ENCODE results near the gene ZNHIT2.
A peak's percentile ranks its signal among the peaks of the same experiment; 100 is the strongest.

Gene ZNHIT2

DNA sequence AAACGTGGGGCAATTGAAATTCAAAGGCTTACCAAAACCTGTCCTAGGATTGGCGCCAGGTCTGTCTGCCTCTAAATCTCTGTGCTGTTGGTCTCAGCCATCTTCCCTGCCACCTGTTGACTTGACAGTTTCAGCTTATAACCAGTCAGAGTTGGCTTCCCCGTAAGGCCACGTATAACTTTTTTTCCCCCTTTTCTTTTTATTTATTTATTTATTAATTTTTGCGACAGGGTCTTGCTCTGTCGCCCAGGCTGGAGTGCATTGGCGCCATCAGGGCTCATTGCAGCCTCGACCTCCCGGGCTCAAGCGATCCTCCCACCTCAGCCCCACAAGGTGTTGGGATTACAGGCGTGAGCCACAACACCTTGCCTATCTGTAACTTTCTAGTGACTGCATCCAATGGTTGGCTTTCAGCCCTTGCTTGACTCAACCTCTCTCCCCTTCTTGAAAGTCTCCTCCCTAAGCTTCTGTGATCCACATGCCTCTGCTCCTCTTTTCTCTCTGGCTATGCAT is 18.2 kb upstream of the ZNHIT2 start:
- no peaks in the 10 kb centered on the region for H3K27me3 ChIP-seq (ENCODE audit: insufficient read depth, poor library complexity, severe bottlenecking)
- TF ChIP-seq, protein P1, sequence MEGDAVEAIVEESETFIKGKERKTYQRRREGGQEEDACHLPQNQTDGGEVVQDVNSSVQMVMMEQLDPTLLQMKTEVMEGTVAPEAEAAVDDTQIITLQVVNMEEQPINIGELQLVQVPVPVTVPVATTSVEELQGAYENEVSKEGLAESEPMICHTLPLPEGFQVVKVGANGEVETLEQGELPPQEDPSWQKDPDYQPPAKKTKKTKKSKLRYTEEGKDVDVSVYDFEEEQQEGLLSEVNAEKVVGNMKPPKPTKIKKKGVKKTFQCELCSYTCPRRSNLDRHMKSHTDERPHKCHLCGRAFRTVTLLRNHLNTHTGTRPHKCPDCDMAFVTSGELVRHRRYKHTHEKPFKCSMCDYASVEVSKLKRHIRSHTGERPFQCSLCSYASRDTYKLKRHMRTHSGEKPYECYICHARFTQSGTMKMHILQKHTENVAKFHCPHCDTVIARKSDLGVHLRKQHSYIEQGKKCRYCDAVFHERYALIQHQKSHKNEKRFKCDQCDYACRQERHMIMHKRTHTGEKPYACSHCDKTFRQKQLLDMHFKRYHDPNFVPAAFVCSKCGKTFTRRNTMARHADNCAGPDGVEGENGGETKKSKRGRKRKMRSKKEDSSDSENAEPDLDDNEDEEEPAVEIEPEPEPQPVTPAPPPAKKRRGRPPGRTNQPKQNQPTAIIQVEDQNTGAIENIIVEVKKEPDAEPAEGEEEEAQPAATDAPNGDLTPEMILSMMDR (IDR thresholded peaks at IDR 0.05; ENCODE audit: insufficient read depth, low read length), result no peak
- TF ChIP-seq POLR2AphosphoS5 (IDR thresholded peaks at IDR 0.05; ENCODE audit: low read depth) (no peak), SPI1 (IDR thresholded peaks at IDR 0.05; ENCODE audit: borderline replicate concordance, low read depth) (no peak), GABPA (IDR thresholded peaks at IDR 0.05; ENCODE audit: low read depth) (no peak)
- TF ChIP-seq, protein P2, sequence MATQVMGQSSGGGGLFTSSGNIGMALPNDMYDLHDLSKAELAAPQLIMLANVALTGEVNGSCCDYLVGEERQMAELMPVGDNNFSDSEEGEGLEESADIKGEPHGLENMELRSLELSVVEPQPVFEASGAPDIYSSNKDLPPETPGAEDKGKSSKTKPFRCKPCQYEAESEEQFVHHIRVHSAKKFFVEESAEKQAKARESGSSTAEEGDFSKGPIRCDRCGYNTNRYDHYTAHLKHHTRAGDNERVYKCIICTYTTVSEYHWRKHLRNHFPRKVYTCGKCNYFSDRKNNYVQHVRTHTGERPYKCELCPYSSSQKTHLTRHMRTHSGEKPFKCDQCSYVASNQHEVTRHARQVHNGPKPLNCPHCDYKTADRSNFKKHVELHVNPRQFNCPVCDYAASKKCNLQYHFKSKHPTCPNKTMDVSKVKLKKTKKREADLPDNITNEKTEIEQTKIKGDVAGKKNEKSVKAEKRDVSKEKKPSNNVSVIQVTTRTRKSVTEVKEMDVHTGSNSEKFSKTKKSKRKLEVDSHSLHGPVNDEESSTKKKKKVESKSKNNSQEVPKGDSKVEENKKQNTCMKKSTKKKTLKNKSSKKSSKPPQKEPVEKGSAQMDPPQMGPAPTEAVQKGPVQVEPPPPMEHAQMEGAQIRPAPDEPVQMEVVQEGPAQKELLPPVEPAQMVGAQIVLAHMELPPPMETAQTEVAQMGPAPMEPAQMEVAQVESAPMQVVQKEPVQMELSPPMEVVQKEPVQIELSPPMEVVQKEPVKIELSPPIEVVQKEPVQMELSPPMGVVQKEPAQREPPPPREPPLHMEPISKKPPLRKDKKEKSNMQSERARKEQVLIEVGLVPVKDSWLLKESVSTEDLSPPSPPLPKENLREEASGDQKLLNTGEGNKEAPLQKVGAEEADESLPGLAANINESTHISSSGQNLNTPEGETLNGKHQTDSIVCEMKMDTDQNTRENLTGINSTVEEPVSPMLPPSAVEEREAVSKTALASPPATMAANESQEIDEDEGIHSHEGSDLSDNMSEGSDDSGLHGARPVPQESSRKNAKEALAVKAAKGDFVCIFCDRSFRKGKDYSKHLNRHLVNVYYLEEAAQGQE (IDR thresholded peaks at IDR 0.05; ENCODE audit: insufficient replicate concordance, low read depth), result no peak
- H3K27ac ChIP-seq (replicated peaks), result peak overlapping the region; percentile 99
- DNase-seq (ENCODE audit: low read depth in 1 of 2, low spot score in 1 of 2), result no peak
- peak overlapping the region; percentile 97 for H3K4me3 ChIP-seq (replicated peaks; ENCODE audit: insufficient read depth, low read length)

DNA sequence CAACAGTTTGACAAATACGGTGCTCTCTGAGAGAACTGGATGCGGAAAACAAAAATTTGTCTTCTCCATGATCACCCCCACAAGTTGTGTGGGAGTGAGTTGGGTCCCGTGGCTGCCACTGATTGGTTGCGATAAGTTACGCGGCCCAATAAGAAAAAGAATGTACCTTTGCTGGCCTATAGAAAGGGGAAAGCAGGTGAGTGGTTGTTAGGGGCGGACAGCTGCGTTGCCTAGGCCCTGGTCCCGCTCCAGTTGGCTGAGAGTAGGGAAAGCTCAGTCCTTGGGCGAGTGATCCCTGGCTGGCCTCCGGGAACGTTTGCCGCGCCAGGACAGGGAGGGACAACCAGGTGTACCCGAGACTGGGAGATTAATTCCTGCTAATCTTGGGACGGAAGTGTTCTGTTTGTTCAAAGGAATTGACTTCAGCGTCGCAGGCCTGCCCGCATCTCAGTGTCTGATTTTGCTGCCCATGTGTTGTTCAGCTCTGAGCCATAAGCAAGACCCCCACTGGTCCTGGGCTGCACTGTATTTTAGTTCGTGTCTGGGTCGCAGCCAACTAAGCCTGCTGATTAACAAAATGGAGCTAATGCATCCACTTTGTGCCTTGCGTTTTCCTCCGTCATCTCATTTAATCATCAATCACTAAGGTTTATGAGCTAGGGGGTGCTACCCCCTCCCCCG is 17.6 kb upstream of the ZNHIT2 start:
- Histone ChIP-seq H3K4me3 (replicated peaks; ENCODE audit: insufficient read depth, low read length) (peak overlapping the region; percentile 97), H3K27ac (replicated peaks) (peak overlapping the region; percentile 99)
- TF ChIP-seq, protein P1 (IDR thresholded peaks at IDR 0.05; ENCODE audit: insufficient read depth, low read length), result no peak
- TF ChIP-seq POLR2AphosphoS5 (IDR thresholded peaks at IDR 0.05; ENCODE audit: low read depth), result peak; percentile 46; the same call in 1 of the 2 replicates
- TF ChIP-seq, protein P2 (IDR thresholded peaks at IDR 0.05; ENCODE audit: insufficient replicate concordance, low read depth), result no peak
- TF ChIP-seq SPI1 (IDR thresholded peaks at IDR 0.05; ENCODE audit: borderline replicate concordance, low read depth), result no peak

DNA sequence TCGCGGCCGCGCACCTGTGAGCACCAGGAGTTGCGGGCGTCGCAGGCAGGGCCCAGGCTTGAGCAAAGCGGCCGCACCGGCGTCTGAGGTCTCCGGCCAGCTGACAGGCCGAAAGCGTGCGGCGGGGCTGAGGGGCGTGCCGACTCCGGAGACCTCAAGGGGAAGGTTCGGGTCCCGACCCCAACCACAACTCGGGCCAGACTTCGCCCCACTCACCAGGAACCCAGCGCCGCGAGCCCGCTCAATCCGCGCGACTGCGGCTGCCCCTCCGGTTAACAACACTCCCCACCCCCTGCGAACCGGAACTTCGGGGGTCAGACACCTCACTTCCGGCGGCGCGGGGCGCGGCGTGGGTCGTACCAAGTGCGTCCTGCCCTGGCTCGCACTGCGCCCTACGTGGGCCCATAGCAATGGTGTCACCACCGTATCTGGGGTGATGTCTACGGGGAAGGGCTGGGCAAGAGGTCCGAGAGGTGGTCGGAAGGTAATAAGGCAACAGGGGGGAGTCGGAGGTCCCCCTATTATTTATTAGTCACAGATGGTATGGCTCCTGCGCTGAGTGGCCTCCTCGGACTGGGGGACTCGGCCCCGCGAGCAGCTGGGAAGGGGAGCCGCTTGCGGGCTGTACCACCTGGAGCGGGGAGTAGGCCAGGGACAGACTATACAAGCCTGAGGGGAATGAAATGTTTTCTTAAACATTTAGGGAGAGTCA is 16.9 kb upstream of the ZNHIT2 start, which contains the start of gene SYVN1:
Gene SYVN1 (minus strand): TSS at position 280 of the 712 bp plus-strand sequence. CDS start 918 bp downstream, outside the sequence.
- TF ChIP-seq, protein P2 (IDR thresholded peaks at IDR 0.05; ENCODE audit: insufficient replicate concordance, low read depth), result no peak
- peak; percentile 76; the same call in 1 of the 2 replicates for TF ChIP-seq POLR2AphosphoS5 (IDR thresholded peaks at IDR 0.05; ENCODE audit: low read depth)
- peak; percentile 90 for TF ChIP-seq GABPA (IDR thresholded peaks at IDR 0.05; ENCODE audit: low read depth)
- TF ChIP-seq, protein P1 (IDR thresholded peaks at IDR 0.05; ENCODE audit: insufficient read depth, low read length), result no peak
- no peak for TF ChIP-seq SPI1 (IDR thresholded peaks at IDR 0.05; ENCODE audit: borderline replicate concordance, low read depth)
- no peaks in the 10 kb centered on the region for H3K27me3 ChIP-seq (ENCODE audit: insufficient read depth, poor library complexity, severe bottlenecking)
- peak within 1 kb of the TSS; percentile 99 for H3K27ac ChIP-seq (replicated peaks)
- DNase-seq (ENCODE audit: low read depth in 1 of 2, low spot score in 1 of 2), result peak; percentile 89 to 90
- peak within 1 kb of the TSS; percentile 97 for H3K4me3 ChIP-seq (replicated peaks; ENCODE audit: insufficient read depth, low read length)

More for the DNA sequence above, 17.6 kb upstream of the ZNHIT2 start:
- H3K27me3 ChIP-seq (ENCODE audit: insufficient read depth, poor library complexity, severe bottlenecking), result no peaks in the 10 kb centered on the region
- DNase-seq (ENCODE audit: low read depth in 1 of 2, low spot score in 1 of 2), result peak; percentile 88 to 95

Measured in HL-60 (cell line).